ENCODE data around the gene SHPK.
"Not testable (repeated sequence)": the region's sequence is repeated elsewhere in the genome, so short reads cannot be mapped to it uniquely, and the experiment has no call there.

The SHPK gene

GRCh38 chr17:3566551-3566950, 69.5 kb downstream of the SHPK start:
- no peak for DNase-seq (ENCODE audit: low spot score)
- TF ChIP-seq CTCF (IDR thresholded peaks at IDR 0.05): no peak
- no peak overlapping the region for H3K4me3 ChIP-seq
- no peak overlapping the region for H3K27ac ChIP-seq

- TF ChIP-seq CTCF (IDR thresholded peaks at IDR 0.05): no peak
- DNase-seq (ENCODE audit: low spot score): no peak
- no peak overlapping the region for H3K4me3 ChIP-seq
- no peak overlapping the region for H3K27ac ChIP-seq
Measured at GRCh38 chr17:3565143-3565542, 70.9 kb downstream of the SHPK start.

- H3K4me3 ChIP-seq; DNase-seq (ENCODE audit: low spot score); H3K27ac ChIP-seq: not testable (repeated sequence)
Measured at GRCh38 chr17:3564241-3564640, 71.8 kb downstream of the SHPK start.

GRCh38 chr17:3559270-3559645, 76.8 kb downstream of the SHPK start:
- H3K27ac ChIP-seq: no peak overlapping the region
- no peak overlapping the region for H3K4me3 ChIP-seq
- no peak for TF ChIP-seq CTCF (IDR thresholded peaks at IDR 0.05)
- no peak for DNase-seq (ENCODE audit: low spot score)

GRCh38 chr17:3558603-3559269, 77.3 kb downstream of the SHPK start:
- no peak for TF ChIP-seq CTCF (IDR thresholded peaks at IDR 0.05)
- H3K4me3 ChIP-seq: no peak overlapping the region
- DNase-seq (ENCODE audit: low spot score): no peak
- H3K27ac ChIP-seq: no peak overlapping the region
